NCI-H2107 (cell line): Measurements from ENCODE around the gene INO80.
A peak's percentile ranks its signal among the peaks of the same experiment; 100 is the strongest.
"Not testable (repeated sequence)": the region's sequence is repeated elsewhere in the genome, so short reads cannot be mapped to it uniquely, and the experiment has no call there.

Experiments
- DNase-seq: peaks from one replicate; lab custom pipeline; 2025; lab: John Stamatoyannopoulos, UW

The INO80 gene

GRCh38 chr15:40963201-40963600, 152.9 kb downstream of the INO80 start:
- no peak for DNase-seq

GRCh38 chr15:40962317-40962716, 153.8 kb downstream of the INO80 start:
- DNase-seq: not testable (repeated sequence)

GRCh38 chr15:40961740-40962139, 154.3 kb downstream of the INO80 start:
- DNase-seq: not testable (repeated sequence)

GRCh38 chr15:40960925-40961324, 155.2 kb downstream of the INO80 start:
- no peak for DNase-seq

GRCh38 chr15:40960151-40960885, 155.8 kb downstream of the INO80 start:
- no peak for DNase-seq

GRCh38 chr15:40959331-40960141, 156.5 kb downstream of the INO80 start:
- DNase-seq: no peak

GRCh38 chr15:40958723-40959122, 157.4 kb downstream of the INO80 start:
- no peak for DNase-seq

- no peak for DNase-seq
Measured at GRCh38 chr15:40958146-40958545, 157.9 kb downstream of the INO80 start.

- no peak for DNase-seq
Measured at GRCh38 chr15:40957581-40958051, 158.5 kb downstream of the INO80 start.

- DNase-seq: no peak
Measured at GRCh38 chr15:40957041-40957555, 159.0 kb downstream of the INO80 start.

- no peak for DNase-seq
Measured at GRCh38 chr15:40956541-40956982, 159.5 kb downstream of the INO80 start.

- no peak for DNase-seq
Measured at GRCh38 chr15:40955930-40956540, 160.0 kb downstream of the INO80 start.

GRCh38 chr15:40955141-40955903, 160.8 kb downstream of the INO80 start:
- DNase-seq: no peak

- not testable (repeated sequence) for DNase-seq
Measured at GRCh38 chr15:40954158-40954848, 161.8 kb downstream of the INO80 start.

- no peak for DNase-seq
Measured at GRCh38 chr15:40953713-40954074, 162.4 kb downstream of the INO80 start.

- peak; percentile 77 for DNase-seq
Measured at GRCh38 chr15:40952901-40953712, 163.0 kb downstream of the INO80 start, which contains the start of gene CHAC1. Gene CHAC1 (plus strand): TSS chr15:40953471. CDS start chr15:40953584, 113 bp downstream.

- DNase-seq: no peak
Measured at GRCh38 chr15:40952301-40952900, 163.7 kb downstream of the INO80 start.

GRCh38 chr15:40951764-40952163, 164.3 kb downstream of the INO80 start:
- DNase-seq: no peak

- no peak for DNase-seq
Measured at GRCh38 chr15:40949756-40950207, 166.3 kb downstream of the INO80 start.
